GM21619 (cell line): ENCODE results near the gene NR2F1-AS1.
"Not testable (repeated sequence)": the region's sequence is repeated elsewhere in the genome, so short reads cannot be mapped to it uniquely, and the experiment has no call there.

Experiments
- ATAC-seq: cut with Tn5 transposase; IDR thresholded peaks from one replicate; pipeline ENCODE4 v1.9.1; 2021; ENCODE audit not compliant: unreplicated experiment

The NR2F1-AS1 gene

GRCh38 chr5:93577854-93578812, 2.9 kb downstream of the NR2F1-AS1 start:
- ATAC-seq: no peak

GRCh38 chr5:93576994-93577853, 3.8 kb downstream of the NR2F1-AS1 start:
- no peak for ATAC-seq

GRCh38 chr5:93575461-93576414, 5.3 kb downstream of the NR2F1-AS1 start:
- ATAC-seq: no peak

GRCh38 chr5:93574491-93575305, 6.3 kb downstream of the NR2F1-AS1 start:
- ATAC-seq: no peak

GRCh38 chr5:93573354-93574351, 7.4 kb downstream of the NR2F1-AS1 start:
- no peak for ATAC-seq

GRCh38 chr5:93572608-93573353, 8.2 kb downstream of the NR2F1-AS1 start:
- ATAC-seq: no peak

- ATAC-seq: no peak
These were observed 8.9 kb downstream of the NR2F1-AS1 start for GRCh38 chr5:93572101-93572607.

GRCh38 chr5:93571114-93571949, 9.7 kb downstream of the NR2F1-AS1 start:
- ATAC-seq: no peak

- no peak for ATAC-seq
These were observed 10.5 kb downstream of the NR2F1-AS1 start for GRCh38 chr5:93570294-93571113.

- no peak for ATAC-seq
These were observed 11.5 kb downstream of the NR2F1-AS1 start for GRCh38 chr5:93569300-93570160.

- ATAC-seq: no peak
These were observed 13.6 kb downstream of the NR2F1-AS1 start for GRCh38 chr5:93567424-93567823.

GRCh38 chr5:93566091-93566490, 14.9 kb downstream of the NR2F1-AS1 start:
- ATAC-seq: no peak

- no peak for ATAC-seq
These were observed 23.9 kb downstream of the NR2F1-AS1 start for GRCh38 chr5:93557021-93557604.

GRCh38 chr5:93549594-93549993, 31.4 kb downstream of the NR2F1-AS1 start:
- not testable (repeated sequence) for ATAC-seq

- no peak for ATAC-seq
These were observed 35.1 kb downstream of the NR2F1-AS1 start for GRCh38 chr5:93545872-93546271.
